ENCODE results near the gene HDGF. TPM values are rescaled to one million over a fixed set of nuclear protein-coding genes. Genes with fewer than 3 reads are reported as not detected.

The HDGF gene
- total and polyA plus RNA-seq, 9 of the 15 experiments (the other 6 are each of a cell fraction or from before 2014, with no cell fraction given) = 38.8 to 601 (median 400) TPM

DNA sequence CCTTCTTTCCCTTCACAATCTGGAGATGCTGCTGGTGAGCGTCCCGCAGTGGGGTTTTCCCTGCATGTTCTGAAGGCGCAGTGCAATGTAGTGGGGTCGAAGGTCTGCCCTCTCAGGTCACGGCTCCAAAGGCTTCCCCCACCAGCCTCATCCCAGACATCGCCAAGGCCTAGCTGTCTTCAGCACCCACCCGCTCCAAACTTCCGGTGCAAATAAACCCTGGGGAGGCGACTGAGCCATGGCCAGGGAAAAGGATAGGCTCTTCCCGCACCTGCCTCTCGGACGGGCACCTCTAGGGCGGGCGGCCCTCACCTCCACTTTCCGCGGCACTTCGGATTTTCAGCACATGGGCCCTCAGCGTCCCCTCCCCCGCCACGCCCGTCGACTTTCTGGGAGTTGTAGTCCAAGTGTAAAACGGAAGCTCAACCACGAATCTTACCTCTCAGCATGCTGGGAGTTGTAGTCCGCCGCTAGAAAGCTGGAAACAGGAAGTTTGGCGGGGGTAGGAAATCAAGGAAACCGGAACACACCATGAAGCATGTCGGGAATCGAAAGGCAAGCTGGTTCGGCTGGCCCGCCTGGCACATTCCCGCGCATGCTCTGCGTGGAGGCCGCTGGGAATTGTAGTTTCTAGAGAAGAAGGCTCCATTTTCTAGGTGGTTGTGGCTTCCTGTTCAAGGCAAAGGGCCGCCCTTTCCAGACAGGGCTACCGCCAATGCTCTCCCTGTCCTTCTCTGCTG is 10.6 kb downstream of the HDGF start, which contains the start of gene MRPL24 (continued):
- TF ChIP-seq HDAC1 (IDR thresholded peaks at IDR 0.05) = peak in 1 of 2 experiments; percentile 98; a peak in 2 of 4 replicates
- 0 out of 2 replicates have a peak, but pooled peaks have one; percentile 14 for TF ChIP-seq ZNF134 (CRISPR knock-in tag; conservative IDR thresholded peaks at IDR 0.05)
- peak; percentile 73 for TF ChIP-seq KDM5B (IDR thresholded peaks at IDR 0.05; ENCODE audit: insufficient replicate concordance, low read depth, low read length)
- peak; percentile 42; the same call in 1 of the 2 replicates for TF ChIP-seq JUN (IDR thresholded peaks at IDR 0.05; ENCODE audit: borderline replicate concordance, low read depth, low read length)
- TF ChIP-seq JUN (CRISPR knock-in tag; IDR thresholded peaks at IDR 0.05; ENCODE audit: borderline replicate concordance) = no peak; the same call in 1 of the 2 replicates
- TF ChIP-seq TAF1 (IDR thresholded peaks at IDR 0.05; ENCODE audit: control insufficient read depth, extremely low read depth, insufficient read depth, low read length, severe bottlenecking) = peak; percentile 66
- no peak for TF ChIP-seq NCOA4 (IDR thresholded peaks at IDR 0.05; ENCODE audit: partially characterized antibody)
- no peak for TF ChIP-seq GABPB2 (CRISPR knock-in tag; conservative IDR thresholded peaks at IDR 0.05)
- TF ChIP-seq, protein P1, sequence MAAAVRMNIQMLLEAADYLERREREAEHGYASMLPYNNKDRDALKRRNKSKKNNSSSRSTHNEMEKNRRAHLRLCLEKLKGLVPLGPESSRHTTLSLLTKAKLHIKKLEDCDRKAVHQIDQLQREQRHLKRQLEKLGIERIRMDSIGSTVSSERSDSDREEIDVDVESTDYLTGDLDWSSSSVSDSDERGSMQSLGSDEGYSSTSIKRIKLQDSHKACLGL (CRISPR knock-in tag; IDR thresholded peaks at IDR 0.05; ENCODE audit: borderline replicate concordance, poor library complexity, severe bottlenecking) = peak; percentile 79
- TF ChIP-seq ZSCAN29 (IDR thresholded peaks at IDR 0.05) = peak; percentile 71
- TF ChIP-seq SRSF9 (IDR thresholded peaks at IDR 0.05; ENCODE audit: borderline replicate concordance, low read depth, low read length) = no peak
- TF ChIP-seq, protein P2, sequence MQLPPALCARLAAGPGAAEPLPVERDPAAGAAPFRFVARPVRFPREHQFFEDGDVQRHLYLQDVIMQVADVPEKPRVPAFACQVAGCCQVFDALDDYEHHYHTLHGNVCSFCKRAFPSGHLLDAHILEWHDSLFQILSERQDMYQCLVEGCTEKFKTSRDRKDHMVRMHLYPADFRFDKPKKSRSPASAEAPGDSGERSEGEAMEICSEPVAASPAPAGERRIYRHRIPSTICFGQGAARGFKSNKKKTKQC (CRISPR knock-in tag; IDR thresholded peaks at IDR 0.05) = peak; percentile 91
- no peak for TF ChIP-seq ZNF444 (CRISPR knock-in tag; IDR thresholded peaks at IDR 0.05)
- TF ChIP-seq SRF (CRISPR knock-in tag; IDR thresholded peaks at IDR 0.05) = peak; percentile 26 to 73; a peak in 2 of 4 replicates
- TF ChIP-seq MECOM (CRISPR knock-in tag; IDR thresholded peaks at IDR 0.05) = no peak
- TF ChIP-seq ZNF324 (CRISPR knock-in tag; IDR thresholded peaks at IDR 0.05) = no peak
- TF ChIP-seq RHOXF2B (CRISPR knock-in tag; conservative IDR thresholded peaks at IDR 0.05) = no peak; the same call in 1 of the 2 replicates
- TF ChIP-seq, protein P3, sequence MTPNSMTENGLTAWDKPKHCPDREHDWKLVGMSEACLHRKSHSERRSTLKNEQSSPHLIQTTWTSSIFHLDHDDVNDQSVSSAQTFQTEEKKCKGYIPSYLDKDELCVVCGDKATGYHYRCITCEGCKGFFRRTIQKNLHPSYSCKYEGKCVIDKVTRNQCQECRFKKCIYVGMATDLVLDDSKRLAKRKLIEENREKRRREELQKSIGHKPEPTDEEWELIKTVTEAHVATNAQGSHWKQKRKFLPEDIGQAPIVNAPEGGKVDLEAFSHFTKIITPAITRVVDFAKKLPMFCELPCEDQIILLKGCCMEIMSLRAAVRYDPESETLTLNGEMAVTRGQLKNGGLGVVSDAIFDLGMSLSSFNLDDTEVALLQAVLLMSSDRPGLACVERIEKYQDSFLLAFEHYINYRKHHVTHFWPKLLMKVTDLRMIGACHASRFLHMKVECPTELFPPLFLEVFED (CRISPR knock-in tag; conservative IDR thresholded peaks at IDR 0.05) = peak; percentile 48; the same call in 1 of the 2 replicates
- TF ChIP-seq SMAD3 (CRISPR knock-in tag; conservative IDR thresholded peaks at IDR 0.05) = no peak
- no peak for TF ChIP-seq ZNF77 (CRISPR knock-in tag; IDR thresholded peaks at IDR 0.05)
- TF ChIP-seq, protein P4, sequence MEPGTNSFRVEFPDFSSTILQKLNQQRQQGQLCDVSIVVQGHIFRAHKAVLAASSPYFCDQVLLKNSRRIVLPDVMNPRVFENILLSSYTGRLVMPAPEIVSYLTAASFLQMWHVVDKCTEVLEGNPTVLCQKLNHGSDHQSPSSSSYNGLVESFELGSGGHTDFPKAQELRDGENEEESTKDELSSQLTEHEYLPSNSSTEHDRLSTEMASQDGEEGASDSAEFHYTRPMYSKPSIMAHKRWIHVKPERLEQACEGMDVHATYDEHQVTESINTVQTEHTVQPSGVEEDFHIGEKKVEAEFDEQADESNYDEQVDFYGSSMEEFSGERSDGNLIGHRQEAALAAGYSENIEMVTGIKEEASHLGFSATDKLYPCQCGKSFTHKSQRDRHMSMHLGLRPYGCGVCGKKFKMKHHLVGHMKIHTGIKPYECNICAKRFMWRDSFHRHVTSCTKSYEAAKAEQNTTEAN (CRISPR knock-in tag; IDR thresholded peaks at IDR 0.05) = no peak
- peak; percentile 73; the same call in 1 of the 2 replicates for TF ChIP-seq KLF6 (CRISPR knock-in tag; IDR thresholded peaks at IDR 0.05; ENCODE audit: borderline replicate concordance)
- TF ChIP-seq ELF4 (CRISPR knock-in tag; IDR thresholded peaks at IDR 0.05) = peak; percentile 94
- no peak for TF ChIP-seq BCOR (IDR thresholded peaks at IDR 0.05)
- TF ChIP-seq ZNF551 (CRISPR knock-in tag; IDR thresholded peaks at IDR 0.05) = no peak
- no peak for TF ChIP-seq NR3C1 (CRISPR knock-in tag; IDR thresholded peaks at IDR 0.05)
- no peak; the same call in 1 of the 2 replicates for TF ChIP-seq SREBF1 (IDR thresholded peaks at IDR 0.05; ENCODE audit: borderline replicate concordance, low read depth, low read length)

All from K562 (cell line).